Measurements from ENCODE around the gene RAPGEF2.

GRCh38 chr4:159173886-159174285, 71.0 kb downstream of the RAPGEF2 start:
- TF ChIP-seq L3MBTL2 (conservative IDR thresholded peaks at IDR 0.05) (no peak), ZNF384 (IDR thresholded peaks at IDR 0.05) (no peak), SP1 (IDR thresholded peaks at IDR 0.05) (no peak), FOXK2 (IDR thresholded peaks at IDR 0.05) (no peak), TARDBP (IDR thresholded peaks at IDR 0.05) (no peak), FOXA1 (IDR thresholded peaks at IDR 0.05) (no peak)
